NCI-H2171 (cell line): ENCODE measurements around the gene S100A13.

Source experiments
- DNase-seq: peaks from one replicate; lab custom pipeline; 2025; lab: John Stamatoyannopoulos, UW

S100A13 gene

DNA sequence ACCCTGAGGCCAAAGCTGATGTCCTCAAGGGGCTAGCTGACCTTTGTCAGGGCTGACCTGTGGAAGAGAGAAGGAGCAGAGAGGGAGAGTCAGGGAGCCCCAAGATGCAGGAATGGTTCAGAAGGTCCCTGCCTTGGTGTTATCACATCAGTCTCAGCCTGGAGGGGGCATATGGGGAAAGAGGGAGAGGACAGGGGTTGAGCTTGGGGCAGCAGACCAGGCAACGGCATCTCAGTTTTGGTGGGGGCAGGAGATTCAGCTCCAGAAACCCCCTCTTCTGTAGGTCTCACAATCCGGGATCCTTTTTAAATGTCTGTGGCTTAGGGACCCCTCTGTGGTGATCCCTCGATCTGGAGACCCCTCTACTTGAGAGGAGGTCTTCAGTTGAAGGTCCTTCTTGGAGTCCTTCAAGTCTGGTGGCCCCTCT, 815 bp downstream of the S100A13 start:
- DNase-seq = no peak

DNA sequence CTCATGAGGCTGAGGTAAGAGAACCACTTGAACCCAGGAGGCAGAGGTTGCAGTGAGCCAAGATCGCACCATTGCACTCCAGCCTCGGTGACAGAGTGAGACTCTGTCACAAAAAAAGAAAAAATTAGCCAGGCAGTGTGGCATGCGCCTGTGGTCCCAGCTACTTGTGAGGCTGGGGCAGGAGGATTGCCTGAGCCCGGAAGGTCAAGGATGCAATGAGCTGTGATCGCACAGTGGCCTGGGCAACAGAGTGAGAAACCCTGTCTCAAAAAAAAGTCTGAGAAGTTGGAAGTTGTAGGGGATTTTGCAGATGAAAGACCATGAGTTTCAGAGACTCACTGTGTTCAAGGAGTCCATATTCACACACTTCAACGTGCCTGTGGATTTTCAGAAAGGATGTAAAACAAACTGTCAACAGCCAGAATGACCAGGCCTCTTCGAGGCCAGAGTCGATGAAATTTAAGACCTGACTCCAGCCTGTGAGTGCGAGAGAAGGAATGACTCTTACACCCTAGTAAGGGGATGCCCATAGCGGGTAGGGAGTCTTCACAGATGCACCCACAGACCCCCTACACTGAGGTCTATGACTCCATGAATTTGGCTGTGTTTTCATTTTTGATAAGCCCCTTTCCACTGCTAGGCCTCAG, 2.2 kb downstream of the S100A13 start:
- DNase-seq = no peak

DNA sequence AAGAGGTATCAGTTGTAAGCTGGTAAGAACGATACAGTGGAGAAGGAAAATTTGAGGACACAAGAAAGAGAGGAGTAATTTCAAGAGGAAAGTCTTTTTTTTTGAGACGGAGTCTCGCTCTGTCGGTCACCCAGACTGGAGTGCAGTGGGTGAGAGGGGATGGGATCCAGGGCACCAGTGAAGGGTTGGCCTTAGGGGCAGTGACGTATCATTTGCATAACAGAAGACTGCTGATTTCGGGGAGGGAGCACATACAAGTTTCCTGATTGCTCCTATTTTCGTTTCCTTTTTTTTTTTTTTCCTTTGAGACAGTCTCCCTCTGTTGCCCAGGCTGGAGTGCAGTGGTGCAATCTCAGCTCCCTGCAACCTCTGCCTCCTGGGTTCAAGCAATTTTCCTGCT, 4.2 kb downstream of the S100A13 start:
- no peak for DNase-seq

DNA sequence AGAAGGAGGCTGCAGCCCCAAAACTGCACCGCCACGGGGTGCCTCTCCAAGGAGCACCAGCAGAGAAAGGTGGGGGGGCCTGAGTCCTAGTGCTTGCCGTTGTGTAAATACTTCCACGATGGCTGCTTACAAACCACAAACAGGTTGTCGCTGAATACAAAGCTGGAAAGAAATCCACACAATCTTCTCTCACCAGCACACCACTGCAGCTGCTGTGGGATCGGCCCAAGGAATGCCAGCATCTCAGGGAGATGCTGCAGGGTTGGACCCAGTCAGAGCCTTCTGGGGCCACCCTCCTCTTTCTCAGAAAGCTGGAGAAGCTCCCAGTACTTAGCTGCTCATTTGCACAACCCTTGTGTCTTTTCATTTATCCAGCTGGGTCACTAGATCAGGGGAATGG, 8.1 kb downstream of the S100A13 start:
- DNase-seq = no peak

DNA sequence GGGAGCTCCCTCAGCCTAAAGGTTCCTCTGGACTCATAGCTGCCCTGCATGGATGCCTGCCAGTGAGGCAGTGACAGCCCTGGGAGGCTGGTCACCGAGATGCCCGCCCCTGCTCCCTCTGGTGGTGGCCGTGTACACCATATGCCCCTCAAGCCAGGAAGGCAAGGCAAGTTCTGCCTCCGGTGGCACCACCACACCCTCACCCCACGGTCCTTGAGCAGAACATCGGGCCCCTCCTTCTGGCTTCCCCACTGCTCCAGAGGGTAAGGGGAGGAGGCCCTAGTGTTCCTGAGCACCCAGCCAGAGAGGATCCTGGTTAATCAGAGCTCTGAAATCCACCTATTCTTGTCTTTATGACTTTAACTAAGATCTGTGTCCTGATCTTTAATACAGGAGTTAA, 9.6 kb downstream of the S100A13 start:
- DNase-seq = no peak

DNA sequence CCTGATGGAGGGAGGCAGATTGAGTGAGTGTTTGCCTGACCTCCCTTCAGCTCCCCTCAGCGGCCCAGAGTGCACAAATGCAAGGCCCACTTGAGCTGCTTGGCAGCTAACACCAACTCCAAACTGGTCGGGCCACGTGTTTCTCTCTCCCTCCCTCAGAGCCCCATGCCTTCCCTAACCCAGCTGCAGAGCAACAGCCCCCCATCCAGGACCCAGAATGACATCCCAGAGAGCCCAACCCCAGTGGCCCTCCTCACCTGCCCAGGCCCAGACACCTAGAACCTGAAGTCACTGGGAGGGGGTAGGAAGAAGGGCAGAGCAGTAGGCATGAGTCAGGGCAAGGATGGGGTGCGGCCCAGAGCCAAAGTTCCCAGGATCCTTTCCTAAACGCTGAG, 10.4 kb downstream of the S100A13 start:
- DNase-seq = no peak

DNA sequence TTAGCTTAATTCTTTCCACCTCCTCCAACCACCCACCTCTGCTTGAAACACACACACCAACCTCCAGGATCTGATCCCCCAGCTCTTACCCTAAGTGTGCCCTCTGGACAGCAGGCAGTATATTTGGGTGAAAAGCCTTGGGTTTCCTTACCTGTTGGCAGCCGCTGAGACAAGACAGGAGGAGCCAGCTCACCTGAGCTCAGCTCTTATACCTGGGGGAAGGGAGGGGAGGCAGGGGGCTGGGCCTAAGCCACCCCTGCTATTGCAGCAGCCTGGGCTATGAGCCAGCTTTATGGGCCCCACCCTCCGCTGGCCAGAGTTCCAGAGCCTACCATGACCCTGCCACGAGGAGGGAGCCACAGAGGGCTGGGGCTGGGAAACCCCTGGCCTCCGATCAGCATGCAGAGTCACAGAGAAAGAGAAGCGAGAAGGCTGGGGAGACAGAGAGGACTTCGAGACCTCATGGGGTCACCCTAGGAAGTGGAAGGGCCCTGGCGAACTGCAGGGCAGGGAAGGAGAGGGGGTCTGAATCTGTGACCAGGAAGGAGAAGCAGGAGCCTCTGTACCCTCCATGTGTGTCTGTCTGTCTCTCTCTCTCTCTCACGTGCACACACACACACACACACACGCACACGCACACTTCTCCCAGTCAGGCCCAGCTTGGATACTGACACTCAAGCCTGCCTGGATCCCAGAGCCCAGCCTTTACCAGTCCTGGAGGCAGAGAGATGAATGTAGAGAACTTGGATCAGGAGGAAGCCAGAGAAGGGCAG, 11.0 kb downstream of the S100A13 start, which contains the start of gene S100A14:
S100A14 (minus strand) TSS at position 182 of the 773 bp plus-strand sequence. CDS start 467 bp downstream, outside the sequence.
- DNase-seq = no peak

DNA sequence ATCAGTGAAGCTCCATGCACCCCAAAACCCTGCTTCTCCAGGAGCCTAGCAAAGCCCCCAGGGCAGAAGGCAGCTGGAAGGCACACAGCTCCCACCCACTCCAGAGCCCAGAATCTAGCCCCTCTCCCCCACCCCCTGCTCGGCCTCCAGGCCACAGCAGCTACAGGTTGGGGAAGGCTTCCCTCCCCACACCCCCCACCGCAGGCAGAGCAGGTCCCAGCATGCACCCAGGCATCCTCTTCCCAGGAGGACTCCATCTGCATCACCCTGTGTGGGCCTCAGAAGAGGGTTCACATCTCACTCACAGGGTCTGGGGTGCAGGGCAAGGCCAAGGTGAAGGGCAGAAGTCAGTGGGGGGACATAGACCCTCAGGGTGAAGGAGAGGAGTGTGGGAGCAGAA, 11.9 kb downstream of the S100A13 start:
- DNase-seq = no peak

DNA sequence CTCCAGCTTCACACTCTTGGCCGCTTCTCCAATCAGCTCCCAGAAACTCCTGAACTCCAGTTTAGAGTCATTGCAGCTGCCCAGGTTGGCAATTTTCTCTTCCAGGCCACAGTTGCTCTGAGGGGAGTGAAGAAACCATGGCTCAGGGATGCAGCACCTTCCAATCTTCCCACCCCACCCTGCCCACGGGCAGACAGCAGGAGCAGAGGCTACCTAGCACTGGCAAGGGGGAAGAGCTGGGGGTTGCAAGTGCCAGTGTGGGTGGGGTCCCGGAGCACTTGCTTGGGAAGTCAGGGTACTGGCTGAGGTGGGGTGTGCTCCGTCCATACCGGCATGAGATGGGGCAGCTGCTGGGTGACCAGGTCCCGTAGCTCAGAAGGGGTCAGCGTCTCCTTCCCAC, 12.4 kb downstream of the S100A13 start:
- no peak for DNase-seq

DNA sequence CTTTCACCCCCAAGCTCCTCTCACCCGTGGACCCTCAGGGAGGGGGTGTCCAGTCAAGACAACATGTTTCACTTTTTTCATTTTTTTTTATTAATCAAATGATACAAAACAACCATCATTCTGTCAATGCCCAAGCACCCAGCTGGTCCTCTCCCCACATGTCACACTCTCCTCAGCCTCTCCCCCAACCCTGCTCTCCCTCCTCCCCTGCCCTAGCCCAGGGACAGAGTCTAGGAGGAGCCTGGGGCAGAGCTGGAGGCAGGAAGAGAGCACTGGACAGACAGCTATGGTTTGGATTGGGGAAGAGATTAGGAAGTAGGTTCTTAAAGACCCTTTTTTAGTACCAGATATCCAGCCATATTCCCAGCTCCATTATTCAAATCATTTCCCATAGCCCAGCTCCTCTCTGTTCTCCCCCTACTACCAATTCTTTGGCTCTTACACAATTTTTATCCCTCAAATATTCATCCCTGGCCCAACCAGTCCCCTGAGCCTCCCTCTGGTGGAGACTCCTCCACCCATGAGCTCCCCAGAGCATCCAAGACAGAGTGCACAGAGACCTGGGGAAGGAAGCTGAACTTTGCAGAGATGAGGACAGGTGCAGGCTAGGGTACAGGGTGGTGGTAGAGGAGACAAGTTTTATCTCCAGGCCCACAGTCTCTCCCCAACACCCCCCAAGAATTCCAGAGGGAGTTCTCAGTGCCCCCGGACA, 13.0 kb downstream of the S100A13 start:
- DNase-seq = no peak

DNA sequence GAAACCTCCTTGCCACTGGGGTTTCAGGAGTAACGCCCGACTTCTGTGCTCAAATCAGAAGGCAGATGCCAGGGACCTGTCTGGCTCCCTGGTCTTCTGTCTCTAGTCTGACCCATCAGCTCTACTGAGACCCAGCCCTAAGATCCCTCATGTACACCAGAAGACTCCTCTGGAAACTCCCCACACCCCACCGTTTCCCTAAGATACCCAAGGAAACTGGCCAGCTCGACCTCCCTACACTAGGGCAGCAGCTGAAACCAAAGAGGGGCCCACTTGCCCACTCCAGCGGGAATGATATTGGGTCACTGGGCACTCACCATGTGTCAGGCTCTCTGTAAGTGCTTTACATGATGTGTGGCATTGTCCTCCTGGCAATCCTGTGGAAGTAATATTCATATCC, 13.9 kb downstream of the S100A13 start:
- no peak for DNase-seq

DNA sequence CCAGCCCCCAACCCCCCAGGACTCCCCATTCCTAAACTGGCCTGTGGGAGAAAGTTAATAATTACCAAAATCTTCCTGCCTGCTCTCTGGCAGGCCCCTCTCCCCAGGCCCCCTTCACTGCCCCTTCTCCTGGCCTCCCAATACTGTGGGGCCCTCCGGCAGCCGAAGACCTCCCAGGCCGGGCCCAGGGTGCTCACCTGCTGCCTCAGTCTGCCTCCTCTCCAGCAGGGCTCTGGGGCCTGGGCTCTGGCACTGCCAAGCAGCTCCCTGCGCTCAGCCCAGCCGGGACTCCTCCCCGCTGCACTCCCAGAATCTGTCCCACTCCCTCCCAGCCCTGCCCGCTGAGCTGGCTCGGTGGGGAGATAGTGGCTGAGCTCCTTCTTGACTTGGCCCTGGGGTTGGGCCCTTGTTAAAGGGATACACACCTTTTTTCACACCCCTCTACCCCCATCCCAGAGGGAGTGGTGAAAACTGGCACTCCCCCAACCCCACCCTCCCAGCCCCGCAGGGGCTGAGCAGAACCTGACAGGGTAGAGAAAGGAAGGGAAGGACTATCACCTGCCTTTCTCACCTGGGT, 14.5 kb downstream of the S100A13 start, which contains the start of gene S100A16:
S100A16 (minus strand) TSS at position 383 of the 577 bp plus-strand sequence. CDS start 4,986 bp downstream, outside the sequence.
- DNase-seq = no peak

DNA sequence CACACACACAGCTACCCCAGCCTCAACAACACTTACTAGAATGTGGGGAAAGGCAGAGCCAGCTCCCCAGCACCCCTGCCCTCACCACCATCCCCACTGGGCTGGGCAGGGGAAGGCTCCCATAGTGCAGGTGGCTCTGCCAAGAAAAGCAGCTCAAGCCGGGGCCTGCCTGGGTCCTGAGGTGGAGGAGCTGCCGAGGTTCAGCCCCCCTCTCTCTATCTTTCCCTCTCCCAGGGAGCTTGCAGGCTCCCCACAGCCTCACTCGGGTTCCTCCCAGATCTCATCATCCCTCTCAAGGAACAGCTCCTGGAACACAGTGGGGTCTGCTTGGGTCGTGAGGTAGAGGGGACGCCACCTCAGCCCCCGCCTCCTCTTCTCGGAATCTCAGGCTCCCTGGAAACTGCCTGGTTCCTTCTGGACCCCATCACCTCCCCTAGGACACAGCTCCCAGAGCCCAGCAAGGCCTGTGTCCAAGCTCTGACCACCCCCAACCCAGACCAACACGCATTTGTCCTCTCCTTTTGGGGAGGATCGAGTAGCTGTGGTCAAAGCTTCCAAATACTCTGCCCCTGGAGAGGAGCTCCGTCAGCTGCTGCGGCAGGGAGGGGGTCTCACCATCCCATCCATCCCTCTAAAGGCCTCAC, 15.1 kb downstream of the S100A13 start:
- DNase-seq = no peak

DNA sequence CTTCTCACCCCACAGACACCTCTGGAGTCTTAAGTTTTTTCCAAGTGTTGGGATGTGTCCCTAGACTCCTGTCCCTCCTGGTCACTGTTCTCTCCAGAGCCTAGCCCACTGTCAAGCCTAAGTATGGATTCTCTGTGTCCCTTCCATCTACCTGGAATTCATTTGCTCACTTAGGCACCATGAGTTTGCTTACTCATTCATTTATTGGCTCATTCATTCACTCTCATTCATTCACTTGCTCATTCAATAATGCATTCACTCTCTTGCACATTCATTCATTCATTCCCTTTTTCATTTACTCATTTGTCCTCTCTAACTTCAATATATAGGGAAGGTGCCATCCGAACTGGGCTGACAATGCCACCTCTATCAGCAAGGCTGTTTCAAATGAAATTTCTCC, 15.9 kb downstream of the S100A13 start:
- no peak for DNase-seq

DNA sequence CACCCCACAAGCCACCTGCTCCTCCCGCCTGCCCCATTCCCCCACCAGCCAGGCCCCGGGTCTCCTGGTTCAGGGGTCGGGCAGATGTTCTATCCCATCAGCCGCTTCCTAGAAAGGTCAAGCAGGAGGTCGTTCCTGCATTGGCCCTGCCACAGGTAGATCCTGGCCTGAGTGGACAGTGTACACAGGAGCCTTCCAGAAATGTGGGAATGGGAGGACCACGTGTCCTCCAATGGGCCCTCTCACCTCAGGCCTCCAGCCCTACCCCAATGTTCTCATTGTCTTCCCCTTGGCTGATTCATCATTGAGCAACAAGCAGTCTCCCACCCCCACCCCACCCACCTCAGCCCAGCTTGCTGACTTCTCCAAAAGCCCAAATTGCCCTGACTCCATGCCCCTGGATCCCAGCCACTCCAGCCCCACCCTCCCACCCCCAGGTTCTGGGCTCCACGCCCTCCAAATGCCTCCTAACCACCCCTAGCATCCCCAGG, 16.4 kb downstream of the S100A13 start:
- no peak for DNase-seq

DNA sequence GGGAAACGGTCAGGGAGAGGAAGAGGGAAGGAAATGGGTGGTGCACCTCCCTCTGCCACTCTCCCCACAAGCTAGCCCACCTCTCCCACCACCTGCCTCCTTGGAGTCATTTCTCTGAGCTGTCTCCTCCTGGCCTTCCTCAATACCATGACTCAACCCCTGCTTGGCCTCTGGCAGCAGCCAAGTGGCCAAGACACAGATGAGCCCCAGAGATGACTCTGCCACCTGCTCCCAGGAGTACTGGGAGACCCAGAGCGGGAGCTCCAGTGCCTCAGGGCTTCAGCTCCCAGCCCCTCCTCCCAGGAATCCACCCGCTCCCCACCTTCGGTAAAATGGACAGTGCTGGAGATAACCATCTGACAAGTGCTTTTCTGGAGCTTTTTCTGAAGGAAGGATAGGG, 17.0 kb downstream of the S100A13 start:
- DNase-seq = no peak

DNA sequence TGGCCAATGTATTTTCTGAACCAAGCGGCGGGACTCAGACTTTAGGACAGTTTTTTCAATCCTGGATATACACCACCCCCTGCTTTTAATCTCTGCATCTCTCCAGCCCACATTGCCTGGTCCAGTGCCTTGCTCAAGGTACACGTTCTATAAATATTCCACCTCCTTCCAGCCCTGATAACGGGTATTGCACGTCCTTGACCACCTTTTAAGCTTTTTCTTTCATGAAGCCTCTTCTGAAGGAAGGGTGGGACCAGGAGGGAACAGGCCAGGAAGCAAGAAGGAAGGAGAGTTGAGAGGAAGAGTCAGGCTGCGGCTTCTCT, 17.8 kb downstream of the S100A13 start:
- no peak for DNase-seq

DNA sequence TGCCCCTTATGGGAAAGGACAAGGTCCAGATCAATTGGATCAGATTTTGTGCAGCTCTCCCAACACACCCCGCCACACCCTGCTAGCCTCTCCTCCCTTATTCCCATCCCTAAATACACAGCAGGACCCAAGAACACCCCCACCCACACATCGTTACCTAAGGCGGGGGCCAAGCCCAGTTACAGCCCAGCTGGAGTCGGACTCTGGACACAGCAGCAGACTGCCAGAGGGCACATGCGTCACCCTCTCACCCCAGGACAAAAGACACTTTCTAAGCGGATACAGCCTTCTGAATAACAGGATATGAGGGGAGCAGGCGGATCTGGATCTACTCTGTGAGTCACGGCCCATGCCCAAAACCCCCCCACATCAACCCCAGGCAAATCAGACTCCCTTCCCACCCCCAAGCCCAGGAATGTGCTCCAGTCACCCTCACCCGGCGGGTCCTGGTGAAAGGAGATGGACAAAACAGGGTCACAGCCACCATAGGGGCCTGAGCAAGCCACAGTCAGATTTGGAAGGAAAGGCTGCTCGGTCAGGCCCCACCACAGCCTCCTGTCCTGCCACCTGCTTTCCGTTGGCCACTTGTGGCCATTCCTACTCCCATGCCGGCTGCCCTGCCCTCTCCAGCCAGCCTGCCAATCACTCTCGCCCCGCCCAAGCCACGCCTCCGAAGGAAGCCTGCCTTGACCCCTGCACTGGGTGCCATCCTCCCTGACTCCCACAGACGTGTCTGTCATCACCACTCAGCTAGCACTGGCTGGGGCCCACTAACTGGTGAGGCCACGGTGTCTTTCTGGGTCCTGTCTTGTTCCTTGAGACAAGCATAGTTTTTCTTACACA, 18.3 kb downstream of the S100A13 start:
- DNase-seq = no peak

DNA sequence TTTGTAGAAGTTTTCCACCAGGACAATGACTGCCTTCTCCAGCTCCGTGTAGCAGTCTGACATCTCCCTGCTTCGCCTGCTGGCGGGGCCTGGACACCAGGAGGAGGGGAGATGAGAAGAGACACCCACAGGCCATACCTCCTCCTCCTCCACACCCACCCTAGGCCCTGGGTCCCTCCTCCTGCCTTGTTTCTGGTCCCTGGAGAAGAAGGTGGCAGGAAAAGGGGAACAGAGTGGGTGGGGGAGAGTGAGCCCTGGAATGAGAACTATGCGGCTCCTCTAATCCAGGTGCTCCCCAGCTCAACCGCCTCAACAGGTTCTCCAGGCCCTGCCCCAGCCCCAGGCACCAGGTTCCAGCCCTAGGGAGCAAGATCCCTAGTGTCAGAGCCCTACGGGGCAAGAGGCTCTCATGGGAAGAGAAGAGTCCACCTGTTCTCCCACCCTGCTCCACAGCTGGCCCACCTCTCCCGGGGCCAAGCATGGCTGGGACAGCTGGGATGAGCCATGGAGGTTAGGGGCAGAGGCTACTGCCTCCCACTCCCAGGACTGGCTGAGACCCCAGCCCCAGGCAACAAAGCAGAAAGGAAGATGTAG, 19.1 kb downstream of the S100A13 start:
- no peak for DNase-seq

DNA sequence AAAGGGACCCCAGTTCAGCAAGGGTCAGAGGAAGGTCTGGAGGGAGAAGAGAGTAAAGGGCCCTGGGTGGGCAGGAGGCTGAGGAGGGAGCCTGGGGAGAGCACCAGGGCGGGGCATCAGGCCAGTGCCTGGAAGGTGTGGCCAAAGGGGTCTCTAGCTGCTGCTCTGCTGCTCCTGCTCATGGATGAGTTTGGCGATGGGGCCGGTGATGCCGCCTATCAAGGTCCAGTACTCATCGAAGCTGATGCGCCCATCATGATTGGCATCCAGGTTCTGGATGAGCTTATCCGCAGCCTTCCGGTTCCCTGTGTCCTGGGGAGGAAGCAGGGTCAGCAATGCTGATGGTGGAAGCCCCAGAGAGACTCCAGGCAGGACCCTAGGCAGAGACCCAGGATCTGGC, 19.9 kb downstream of the S100A13 start:
- DNase-seq = no peak

DNA sequence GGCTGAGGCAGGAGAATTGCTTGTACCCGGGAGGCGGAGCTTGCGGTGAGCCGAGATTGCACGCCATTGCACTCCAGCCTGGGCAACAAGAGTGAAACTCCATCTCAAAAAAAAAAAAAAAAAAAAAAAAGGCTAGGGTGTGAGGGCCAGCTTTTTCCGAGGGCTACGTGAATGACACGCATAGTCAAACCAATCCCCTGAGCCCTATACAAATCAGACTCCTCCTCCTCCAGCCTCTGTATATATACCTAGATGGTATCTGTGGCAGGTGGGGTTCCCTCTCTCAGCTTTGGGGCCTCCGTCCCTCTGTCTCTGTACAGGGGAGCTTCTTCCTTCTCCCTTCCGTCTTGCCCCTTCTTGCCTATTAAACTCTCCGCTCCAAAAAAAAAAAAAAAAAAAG, 21.1 kb downstream of the S100A13 start:
- no peak for DNase-seq
